HepG2 (cell line): ENCODE measurements around the gene UBC. TPM values are rescaled to one million over a fixed set of nuclear protein-coding genes. Genes with fewer than 3 reads are reported as not detected.

Experiments used
- ELF4 ChIP-seq: sonication (generic); formaldehyde crosslinking; IDR thresholded peaks from 2 replicates; pipeline ENCODE4 v1.5.0; 2020; ENCODE audit warnings: missing genetic modification reagents, mild to moderate bottlenecking, moderate library complexity, borderline replicate concordance
- HDAC1 ChIP-seq: sonication (generic); formaldehyde crosslinking; IDR thresholded peaks from 2 replicates; pipeline ENCODE4 v1.5.1; 2020; ENCODE audit warnings: mild to moderate bottlenecking, missing genetic modification reagents
- KAT7 ChIP-seq: IDR thresholded peaks from 2 replicates; pipeline ENCODE4 v1.6.1; 2018; ENCODE audit warnings: borderline replicate concordance, missing compliant biosample characterization
- KDM5B ChIP-seq: sonication (generic); formaldehyde crosslinking; IDR thresholded peaks from 2 replicates; pipeline ENCODE4 v1.4.0; 2020; ENCODE audit warnings: missing genetic modification reagents, mild to moderate bottlenecking, borderline replicate concordance
- MEF2D ChIP-seq: sonication (generic); formaldehyde crosslinking; IDR thresholded peaks from 2 replicates; pipeline ENCODE4 v1.5.1; 2020; ENCODE audit warnings: mild to moderate bottlenecking, missing genetic modification reagents
- MIXL1 ChIP-seq: IDR thresholded peaks from 2 replicates; pipeline ENCODE4 v1.6.1; 2016
- SAP130 ChIP-seq: IDR thresholded peaks from 2 replicates; pipeline ENCODE4 v1.6.1; 2016; ENCODE audit warnings: low read depth
- THAP7 ChIP-seq: sonication (generic); formaldehyde crosslinking; IDR thresholded peaks from 2 replicates; pipeline ENCODE4 v1.8.1; 2023; ENCODE audit warnings: mild to moderate bottlenecking, missing genetic modification reagents
- ZBTB40 ChIP-seq, 2 experiments: fragments of 450-650 bp in 1 of 2; sonication (generic) in 1 of 2; formaldehyde crosslinking in 1 of 2; IDR thresholded peaks; 2 replicates each; pipeline versions ENCODE4 v1.6.1 to v1.8.0; 2016 to 2022; ENCODE audit warnings: antibody characterized with exemption in 1 of 2, mild to moderate bottlenecking in 1 of 2, missing genetic modification reagents in 1 of 2
- ZNF124 ChIP-seq: sonication (generic); formaldehyde crosslinking; IDR thresholded peaks from 2 replicates; pipeline ENCODE4 v1.4.0; 2020; ENCODE audit warnings: missing genetic modification reagents
- ZNF605 ChIP-seq: sonication (generic); formaldehyde crosslinking; IDR thresholded peaks from 2 replicates; pipeline ENCODE4 v1.8.0; 2022; ENCODE audit warnings: mild to moderate bottlenecking, missing genetic modification reagents
- ZNF749 ChIP-seq: sonication (generic); formaldehyde crosslinking; IDR thresholded peaks from 2 replicates; pipeline ENCODE4 v1.8.0; 2022; ENCODE audit warnings: mild to moderate bottlenecking, missing genetic modification reagents, moderate library complexity, borderline replicate concordance
- ZNF879 ChIP-seq: sonication (generic); formaldehyde crosslinking; IDR thresholded peaks from 2 replicates; pipeline ENCODE4 v1.8.1; 2023; ENCODE audit warnings: missing genetic modification reagents
- polyA plus RNA-seq, 8 experiments: library from polyadenylated mRNA; depleted of rRNA in 3 of 8; stranded (reverse) in 7 of 8; unstranded in 1 of 8; fragments of >200 nt; fragmentation: Illumina TruSeq in 4 of 8; extraction: Trizol in 4 of 8; gene quantifications; 2 replicates each; pipeline versions ENCODE4 v1.2.1 to v1.2.3, GENCODE V29; 2011 to 2016; ENCODE audit warnings: low read depth in 4 of 8, missing spikeins in 1 of 8, mixed read lengths in 1 of 8; ENCODE audit not compliant: insufficient read depth in 1 of 8
- total RNA-seq, 5 experiments: library from RNA; depleted of rRNA; stranded (reverse); fragments of >200 nt; fragmentation: Illumina TruSeq; extraction: Trizol; gene quantifications; 2 replicates each; pipeline ENCODE4 v1.2.3, GENCODE V29; 2016; ENCODE audit warnings: low read depth in 1 of 5

Gene UBC
- total and polyA plus RNA-seq, 2 of the 13 experiments (the other 11 are each of a cell fraction or from before 2014, with no cell fraction given), result 805 to 1,432 TPM

GRCh38 chr12:124862768-124863415 is 51.6 kb downstream of the UBC start (continued):
- TF ChIP-seq ZBTB40 (IDR thresholded peaks at IDR 0.05), result no peak
- TF ChIP-seq ZBTB40 (CRISPR knock-in tag; IDR thresholded peaks at IDR 0.05), result no peak
- TF ChIP-seq HDAC1 (CRISPR knock-in tag), result peak; percentile 43
- 0 out of 2 replicates have a peak, but pooled peaks have one; percentile 25 for TF ChIP-seq ZNF749 (CRISPR knock-in tag)
- TF ChIP-seq THAP7, result 0 out of 2 replicates have a peak, but pooled peaks have one; percentile 3
- TF ChIP-seq ZNF124 (CRISPR knock-in tag), result no peak
- peak; percentile 2; the same call in 1 of the 2 replicates for TF ChIP-seq KAT7 (CRISPR knock-in tag)
- peak; percentile 72 for TF ChIP-seq SAP130
- TF ChIP-seq KDM5B (CRISPR knock-in tag), result 0 out of 2 replicates have a peak, but pooled peaks have one; percentile 4
- TF ChIP-seq MEF2D (CRISPR knock-in tag), result no peak
- no peak for TF ChIP-seq ELF4
- no peak for TF ChIP-seq MIXL1 (CRISPR knock-in tag)
- TF ChIP-seq ZNF605 (CRISPR knock-in tag), result peak; percentile 56
- 0 out of 2 replicates have a peak, but pooled peaks have one; percentile 13 for TF ChIP-seq ZNF879
- TF ChIP-seq, all 625 proteins: peak for 30
